ENCODE results near the gene LCLAT1.

LCLAT1 gene

DNA sequence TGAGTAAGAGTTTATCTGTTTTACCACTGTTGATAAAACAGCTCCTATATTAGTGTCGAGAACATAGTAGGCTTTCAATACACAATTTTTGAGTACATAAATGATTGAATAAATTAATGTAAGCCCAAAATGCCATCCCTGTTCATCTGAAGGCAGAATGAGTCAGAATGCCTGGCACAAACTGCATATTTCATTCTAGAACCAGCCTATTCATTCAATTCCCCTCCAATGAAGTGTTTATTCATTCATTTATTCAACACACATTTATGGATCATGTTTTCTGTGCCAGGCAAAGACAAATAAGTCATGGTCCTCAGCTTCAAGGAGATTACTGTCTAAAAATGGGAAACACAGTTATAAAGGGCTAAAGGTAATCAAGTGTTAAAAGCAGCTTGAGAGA lies 22.8 kb upstream of the LCLAT1 start:
- no peak for DNase-seq

DNA sequence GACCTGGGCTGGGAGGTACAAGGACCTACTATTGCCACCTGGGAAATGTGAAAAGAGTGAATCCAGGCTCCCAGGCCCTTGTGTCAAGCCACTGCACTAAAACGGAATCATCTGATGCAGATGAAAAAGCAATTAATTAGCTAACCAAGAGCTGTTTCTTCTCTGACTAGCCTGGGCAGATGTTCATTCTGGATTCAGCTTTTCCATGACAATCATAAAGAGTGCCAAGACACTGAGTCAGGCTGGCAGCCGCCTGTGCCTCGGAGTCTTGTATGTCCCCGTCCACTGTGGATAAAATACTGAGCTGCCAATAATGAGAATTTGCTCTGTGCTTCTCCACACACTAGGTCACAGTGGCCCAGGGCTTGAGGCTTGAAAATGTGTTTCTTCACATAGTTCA lies 21.7 kb upstream of the LCLAT1 start:
- DNase-seq: no peak

DNA sequence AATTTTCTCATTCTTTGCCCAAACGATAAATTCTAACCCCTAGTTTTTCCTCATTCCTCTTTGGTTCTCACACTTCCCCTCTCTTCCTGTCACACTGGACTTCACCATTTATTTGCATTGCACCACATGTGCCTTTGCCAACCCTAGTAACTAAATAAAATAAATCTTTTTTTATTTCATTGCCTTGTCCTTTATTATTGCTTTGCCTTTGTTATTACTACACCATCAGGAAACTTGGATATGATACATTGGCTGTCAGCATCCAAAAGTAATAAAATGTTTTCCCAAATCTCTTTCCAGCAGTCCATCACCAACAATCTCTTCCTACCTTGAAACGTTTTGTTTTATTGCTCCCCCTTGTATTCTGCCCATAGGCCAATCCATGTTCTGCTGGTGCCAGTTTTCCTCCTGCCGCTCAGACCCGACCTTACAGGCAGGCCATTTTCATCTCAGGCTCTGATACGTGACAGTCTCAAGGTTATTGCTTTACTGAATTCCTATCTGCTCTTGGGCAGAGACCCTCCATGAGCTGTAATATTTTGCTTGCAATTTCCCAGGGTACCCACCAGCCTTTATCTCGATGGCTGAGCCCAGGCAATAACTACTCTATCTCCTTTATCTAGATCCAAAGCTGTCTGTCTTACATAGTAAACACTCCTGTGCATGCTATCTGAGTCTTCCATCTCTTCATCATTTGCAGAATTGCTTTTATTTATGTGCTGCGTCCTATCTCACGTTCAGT lies 19.3 kb upstream of the LCLAT1 start:
- DNase-seq: no peak

DNA sequence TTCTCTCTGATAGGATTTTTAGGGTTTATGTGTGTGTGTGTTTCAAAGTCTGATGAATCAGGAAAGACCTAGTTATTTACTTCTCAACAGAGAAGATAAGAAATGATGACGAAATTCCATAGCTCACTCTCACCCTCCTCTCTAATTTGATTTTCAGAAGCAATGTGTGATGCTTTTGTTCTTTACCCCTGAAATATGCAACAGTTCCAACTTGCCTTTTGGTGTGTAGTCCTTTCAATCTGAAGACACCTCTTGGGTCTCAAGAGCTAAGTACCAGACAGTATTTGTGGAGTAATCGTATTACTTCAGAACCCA lies 18.7 kb upstream of the LCLAT1 start:
- no peak for DNase-seq

DNA sequence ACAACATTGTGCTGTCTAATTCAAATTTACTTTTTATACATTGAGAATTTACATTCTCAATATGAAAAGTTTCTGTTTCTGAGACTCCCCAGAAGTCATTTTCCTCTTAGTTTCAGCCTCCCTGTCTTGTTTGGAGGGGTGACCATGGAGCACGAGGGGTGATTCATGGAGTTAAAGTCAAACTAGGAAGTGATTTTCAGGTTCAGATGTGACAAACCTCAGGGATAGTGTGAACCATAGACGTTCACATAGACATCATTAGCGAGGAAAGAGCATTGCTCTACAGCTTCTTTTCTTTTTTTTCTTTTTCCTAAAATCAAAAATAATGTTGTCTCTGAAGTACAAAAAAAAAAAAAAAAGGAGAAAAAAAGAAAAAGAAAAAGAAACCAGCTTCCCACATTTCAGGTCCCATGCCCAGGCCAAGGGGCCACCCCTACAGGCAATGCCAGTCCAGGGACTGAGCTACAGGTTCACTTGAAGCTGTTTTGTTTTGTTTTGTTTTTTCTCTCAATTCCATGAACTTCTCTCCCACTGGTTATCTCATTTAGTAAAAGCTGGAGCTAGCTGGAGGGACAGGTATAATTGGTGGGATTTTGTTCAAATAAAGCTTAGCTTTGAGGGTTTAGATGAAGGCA lies 18.1 kb upstream of the LCLAT1 start:
- no peak for DNase-seq

DNA sequence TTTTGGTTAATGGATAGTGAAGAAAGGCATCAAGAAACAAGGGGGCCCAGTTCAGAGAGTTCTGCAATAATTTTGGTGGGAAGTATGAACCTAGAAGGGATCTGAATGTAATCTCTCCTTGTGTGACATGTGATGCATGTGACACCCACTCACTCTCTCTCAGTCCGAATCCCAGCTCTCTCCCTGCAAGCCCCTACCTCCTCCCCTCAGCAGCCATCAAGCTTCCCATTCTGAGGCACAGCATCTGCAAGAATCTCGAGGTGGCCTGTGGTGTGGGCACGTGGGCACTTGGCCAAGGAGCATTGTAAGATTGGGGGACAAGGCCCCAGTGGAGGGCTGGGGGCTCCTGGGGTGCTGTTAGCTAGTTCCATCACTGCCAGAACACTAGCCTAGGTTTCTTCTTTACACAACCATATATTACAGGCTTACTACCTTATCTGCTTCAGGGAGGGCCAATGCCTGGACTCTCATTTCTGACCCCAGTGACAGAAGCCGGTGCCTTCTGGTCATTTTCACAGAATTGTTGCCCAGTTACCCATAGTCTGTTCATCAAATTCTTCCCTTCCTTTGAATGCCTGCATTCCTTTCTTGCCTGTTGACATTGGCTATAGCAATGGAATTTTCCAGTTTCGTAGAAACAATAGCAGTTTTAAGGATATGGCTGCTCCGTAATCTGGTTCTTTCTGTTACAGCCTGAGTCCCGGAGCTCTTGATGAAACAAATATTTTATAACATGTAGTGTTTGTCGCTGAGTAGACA lies 13.3 kb upstream of the LCLAT1 start:
- DNase-seq: no peak

DNA sequence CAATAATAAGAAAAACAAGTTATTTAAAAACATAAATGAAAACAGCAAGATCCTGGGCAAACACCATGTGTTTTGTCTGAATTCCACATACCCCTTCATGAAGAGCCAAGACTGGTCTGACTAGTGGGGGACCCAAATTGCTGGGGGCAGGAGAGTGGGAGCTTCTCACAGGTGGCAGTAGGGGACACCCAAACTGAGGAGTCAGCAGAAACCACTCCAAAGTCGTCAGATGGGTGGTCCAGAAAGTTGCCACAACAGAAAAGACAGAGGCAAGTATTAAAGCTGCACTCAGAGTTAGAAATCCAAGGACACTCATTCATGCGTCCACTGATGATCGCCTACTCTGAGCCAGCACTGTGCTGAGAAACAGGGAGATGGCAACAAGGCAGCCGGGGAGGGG lies 12.3 kb upstream of the LCLAT1 start:
- no peak for DNase-seq

DNA sequence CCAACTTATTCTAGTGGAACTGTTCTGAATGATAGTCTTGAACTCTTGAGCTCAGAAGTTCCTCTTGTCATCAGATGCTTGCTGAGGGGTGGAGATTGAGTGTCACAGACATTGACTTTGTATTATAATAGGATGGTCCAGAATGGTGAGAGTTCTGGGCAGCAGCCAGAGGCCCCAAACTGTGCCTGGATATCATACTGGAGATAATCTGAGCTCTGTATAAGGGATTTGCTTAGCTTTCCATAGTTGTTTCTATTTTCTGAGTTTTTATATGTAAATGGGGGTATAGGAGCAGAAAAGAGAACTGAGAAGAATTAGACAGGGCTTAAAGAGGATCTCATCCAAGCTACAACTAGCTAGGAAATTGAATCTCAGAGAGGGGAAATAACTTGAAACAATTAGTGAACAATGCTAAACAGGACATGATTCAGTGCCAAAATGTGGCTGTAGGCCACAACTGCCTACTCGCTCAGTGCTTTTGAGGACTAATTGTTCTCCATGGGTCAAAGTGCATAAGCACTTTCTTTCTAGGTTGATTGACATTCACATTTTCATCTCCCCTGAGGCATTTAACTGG lies 10.1 kb upstream of the LCLAT1 start:
- DNase-seq: no peak

DNA sequence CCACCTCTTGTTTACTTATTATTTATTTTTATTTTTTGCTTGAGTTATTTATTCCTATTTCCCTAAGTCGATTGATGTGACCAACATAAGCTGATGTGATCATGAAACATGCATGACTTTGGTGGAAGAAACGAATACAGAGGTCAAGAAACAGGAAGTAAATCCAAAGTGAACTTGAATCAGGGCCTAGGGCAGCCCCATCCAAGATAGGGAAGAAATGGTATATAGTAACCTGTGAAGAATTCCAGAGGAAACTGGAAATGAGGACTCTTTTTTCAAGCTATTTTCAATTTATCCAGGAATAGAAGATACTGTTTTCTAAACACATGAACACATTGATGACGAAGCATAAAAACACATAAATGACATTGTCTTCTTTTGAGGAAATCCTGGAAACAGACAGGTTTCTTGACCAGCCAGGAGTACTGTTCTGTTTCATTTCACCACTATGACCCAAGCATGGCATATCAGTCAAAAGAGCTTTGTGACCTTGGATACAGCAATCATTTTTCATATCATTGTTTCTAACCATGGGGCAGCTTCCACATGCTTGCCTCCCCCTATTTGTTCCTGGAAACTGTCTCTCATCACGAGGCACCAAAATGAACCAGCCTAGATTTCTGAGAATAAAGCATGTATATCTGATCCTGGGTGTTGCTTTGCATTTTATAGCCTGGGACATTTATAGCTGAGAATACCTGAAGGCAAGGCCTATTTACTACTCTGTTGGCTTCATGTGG lies 9.1 kb upstream of the LCLAT1 start:
- DNase-seq: peak; percentile 78

DNA sequence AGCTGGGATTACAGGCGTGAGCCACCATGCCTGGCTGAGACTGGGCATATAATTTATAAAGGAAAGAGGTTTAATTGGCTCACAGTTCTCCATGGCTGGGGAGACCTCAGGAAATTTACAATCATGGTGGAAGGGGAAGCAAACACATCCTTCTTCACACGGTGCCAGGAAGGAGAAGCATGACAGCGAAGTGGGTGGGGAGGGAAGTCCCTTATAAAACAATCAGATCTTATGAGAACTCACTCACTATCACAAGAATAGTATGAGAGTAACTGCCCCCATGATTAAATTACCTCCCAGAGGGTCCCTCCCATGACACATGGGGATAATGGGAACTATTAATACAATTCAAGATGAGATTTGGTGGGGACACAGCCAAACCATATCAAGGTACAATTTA lies 7.8 kb upstream of the LCLAT1 start:
- DNase-seq: no peak

DNA sequence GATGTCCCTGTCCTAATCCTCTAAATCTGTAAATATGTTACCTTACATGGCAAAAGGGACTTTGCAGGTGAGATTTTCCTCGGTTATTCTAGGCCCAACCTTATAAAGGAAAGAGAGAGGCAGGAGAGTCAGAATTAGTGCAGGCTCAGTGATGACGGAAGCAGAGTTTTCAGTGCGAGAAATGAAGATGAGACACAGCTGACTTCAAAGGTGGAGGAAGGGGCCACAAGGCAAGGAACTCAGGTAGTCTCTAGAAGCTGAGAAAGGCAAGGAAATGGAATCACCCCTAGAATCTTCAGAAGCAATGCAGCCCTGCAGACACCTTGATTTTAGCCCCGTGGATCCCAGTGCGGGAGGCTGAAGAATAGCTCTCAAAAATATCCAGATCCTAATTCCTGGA lies 7.2 kb upstream of the LCLAT1 start:
- DNase-seq: no peak

DNA sequence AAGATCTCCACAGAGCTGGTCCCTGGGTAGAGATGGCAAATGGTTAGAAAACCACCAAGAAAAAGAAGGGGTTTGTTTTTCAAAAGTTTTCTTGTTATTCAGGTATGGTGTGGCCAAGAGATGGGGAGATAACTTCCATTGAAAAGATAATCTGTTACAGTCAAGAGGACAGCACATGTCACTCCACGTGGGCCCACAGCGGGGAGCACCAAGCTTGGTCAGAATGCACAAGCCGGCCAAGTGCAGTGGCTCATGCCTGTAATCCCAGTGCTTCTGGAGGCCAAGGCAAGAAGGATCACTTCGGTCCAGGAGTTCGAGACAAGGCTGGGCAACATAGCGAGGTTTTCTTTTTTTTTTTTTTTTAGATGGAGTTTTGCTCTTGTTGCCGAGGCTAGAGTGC lies 6.0 kb upstream of the LCLAT1 start:
- DNase-seq: no peak

DNA sequence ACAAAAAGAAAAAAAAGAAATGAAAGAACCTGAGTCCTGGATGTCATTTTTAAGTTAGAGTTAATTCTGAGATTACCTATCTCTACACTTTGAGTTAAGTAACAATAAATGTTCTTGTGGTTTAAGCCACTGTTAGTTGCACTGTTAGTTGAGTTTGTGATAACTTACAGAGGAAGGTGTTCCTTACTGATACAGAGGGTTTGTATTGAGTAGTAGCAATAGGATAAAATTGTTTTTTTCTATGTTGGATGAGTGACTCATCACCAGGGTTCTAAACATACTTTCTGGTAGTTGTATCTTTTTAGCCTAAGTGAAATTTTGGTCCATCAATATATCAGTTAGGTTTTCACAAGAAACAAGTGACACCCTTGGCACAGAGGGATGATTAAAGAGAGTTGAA lies 4.0 kb upstream of the LCLAT1 start:
- peak; percentile 92 for DNase-seq

DNA sequence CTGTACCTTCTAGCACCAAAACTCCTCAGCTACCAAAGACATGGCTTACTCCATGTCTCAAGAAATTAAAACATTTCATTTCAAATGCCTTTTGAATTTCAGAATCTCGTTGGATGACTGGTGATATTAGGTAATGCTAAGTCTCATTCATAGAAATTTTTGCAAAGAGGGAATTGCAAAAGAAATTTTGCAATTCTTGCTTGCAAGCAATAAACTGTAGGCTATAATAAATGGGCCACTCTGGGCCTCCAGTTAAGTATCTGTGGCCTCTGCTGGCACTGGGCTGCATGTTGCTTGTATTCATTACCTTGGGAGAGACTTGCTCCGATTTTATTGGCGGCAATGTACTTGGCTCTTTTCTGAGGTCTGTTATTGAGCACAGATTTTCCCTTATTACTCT lies 2.8 kb upstream of the LCLAT1 start:
- DNase-seq: peak; percentile 22

DNA sequence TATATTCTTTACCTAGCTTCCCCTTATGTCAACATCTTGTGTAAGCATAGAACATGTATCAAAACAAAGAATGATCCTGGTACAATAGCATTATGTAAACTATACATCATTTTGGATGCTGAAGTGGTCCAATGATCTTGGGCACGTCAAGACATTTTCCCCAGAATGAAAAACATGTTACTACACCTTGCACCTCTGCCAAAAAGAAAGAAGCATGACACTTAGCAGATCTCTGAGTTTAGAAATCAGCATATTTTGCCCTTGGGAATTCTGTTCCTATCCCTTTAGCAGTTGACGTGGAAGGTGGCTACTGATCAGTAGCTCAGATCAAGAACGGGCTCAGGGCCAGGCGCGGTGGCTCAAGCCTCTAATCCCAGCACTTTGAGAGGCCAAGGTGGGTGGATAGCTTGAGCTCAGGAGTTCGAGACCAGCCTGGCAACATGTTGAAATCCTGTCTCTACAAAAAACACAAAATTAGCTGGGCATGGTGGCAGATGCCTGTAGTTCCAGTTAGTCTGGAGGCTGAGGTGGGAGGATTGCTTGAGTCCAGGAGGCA lies 1.7 kb upstream of the LCLAT1 start:
- DNase-seq: no peak

DNA sequence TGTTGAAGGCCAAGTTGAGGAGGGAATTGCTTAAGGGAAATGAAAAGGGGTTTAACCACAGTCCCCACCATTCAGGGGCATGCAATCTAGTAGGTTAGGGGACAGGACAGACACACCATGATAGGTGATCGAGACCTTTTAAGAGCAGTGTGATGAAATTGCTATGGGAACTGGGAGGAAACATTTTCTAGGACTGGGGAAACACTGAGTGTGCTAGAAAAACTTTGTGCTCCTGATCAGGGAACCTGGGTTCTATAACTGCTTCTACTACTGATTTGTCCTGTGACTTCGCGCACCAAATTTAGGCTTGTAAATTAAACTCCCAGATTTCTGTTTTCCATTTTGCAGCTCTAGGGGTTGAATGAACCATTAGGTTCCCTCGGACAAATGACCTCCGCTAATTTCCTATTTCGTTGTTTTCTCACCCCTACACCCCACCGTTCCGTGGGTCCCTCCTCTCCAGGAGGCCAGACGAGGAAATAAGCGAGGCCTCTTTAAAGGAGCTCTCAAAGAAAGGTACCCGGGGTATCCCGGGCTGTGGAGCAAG lies 371 bp upstream of the LCLAT1 start:
- peak; percentile 32 for DNase-seq

DNA sequence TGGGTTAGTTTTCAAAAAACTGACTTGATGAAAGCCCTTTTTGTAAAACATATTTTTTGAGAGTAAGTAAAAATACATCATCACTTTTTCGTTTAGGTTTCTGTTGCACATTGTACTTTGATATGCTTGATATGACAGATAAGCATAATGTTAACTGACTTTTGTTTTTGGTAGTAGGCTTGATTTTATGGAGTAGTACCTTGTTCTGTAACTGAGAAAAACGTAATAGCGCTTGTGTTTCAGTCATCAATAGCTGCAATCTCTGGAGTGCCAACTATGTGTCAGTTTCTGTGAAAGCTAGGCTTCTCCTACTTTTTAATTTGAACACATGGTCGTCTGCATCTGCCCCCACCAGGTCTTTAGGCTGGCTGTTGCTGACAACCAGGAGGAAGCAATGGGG lies 1.3 kb downstream of the LCLAT1 start:
- peak; percentile 38 for DNase-seq

DNA sequence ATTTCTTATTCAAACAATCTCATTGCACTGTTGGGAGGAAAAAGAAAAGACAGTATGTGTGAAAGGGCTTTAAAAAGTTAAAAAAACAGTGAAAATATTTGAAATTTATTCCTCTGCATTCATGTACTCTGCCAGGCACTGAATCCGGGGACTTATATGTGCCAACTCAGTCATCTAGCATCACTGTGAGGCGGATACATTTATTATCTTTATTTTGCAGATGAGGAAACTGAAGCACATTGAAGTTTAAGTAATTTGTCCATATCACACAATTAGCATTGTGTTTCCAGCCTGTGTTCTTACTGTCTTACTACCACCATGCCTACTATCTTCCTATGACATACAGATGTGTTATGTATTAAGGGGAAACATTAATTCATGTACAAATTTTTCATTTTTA lies 1.8 kb downstream of the LCLAT1 start:
- peak; percentile 86 for DNase-seq

DNA sequence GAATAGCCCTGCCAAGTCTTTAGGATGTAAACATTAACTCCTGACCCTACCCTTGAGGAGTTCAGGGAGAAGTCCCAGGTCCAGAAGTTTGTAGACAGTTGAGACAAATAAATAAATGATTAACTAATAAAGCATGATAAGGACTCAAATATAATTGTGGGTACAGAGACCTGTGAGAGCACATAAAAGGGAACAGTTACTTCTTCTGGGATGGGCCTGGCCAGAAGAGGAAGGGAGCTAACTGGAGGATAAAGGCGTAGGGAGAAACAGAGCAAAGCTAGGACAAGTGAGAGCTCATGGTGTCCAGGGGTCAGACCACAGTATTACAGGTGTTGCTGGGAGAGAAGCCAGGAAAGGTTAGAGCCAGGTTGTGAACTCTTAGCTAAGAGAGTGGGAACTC lies 3.0 kb downstream of the LCLAT1 start:
- DNase-seq: no peak

DNA sequence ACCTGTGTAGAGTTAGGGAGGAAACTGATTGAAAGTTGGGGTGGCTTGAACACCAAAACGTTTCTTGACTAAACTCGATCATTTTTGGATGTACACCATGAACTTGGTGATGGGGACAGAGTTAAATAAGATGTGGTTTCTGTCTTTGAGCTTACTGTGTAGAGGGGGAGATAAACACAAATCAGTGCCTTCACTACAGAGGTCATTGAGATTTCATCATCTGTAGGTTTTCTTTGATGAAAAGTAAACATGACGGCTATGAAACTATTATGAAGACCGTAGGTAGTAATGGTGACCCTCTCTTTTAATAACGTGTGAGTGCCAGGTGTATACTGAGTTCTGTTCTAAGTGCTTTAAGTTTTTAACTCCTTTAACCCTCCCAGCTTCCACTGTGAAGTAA lies 6.5 kb downstream of the LCLAT1 start:
- no peak for DNase-seq

DNA sequence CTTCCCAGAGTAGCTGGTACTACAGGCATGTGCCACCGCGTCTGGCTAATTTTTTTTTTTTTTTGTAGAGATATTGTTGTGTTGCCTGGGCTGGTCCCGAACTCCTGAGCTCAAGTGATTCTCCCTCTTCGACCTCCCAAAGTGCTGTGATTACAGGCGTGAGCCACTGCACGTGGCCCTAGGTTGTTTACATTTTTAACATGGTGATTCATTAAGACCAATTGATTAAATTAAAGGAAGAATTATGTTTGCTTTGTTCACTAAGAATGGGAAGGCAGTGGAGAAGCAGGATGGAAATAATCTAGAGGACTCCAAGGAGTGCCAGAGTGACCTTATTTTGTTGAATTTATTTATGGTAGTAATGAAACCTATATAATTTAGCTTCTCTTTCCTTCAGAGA lies 7.5 kb downstream of the LCLAT1 start:
- DNase-seq: no peak

DNA sequence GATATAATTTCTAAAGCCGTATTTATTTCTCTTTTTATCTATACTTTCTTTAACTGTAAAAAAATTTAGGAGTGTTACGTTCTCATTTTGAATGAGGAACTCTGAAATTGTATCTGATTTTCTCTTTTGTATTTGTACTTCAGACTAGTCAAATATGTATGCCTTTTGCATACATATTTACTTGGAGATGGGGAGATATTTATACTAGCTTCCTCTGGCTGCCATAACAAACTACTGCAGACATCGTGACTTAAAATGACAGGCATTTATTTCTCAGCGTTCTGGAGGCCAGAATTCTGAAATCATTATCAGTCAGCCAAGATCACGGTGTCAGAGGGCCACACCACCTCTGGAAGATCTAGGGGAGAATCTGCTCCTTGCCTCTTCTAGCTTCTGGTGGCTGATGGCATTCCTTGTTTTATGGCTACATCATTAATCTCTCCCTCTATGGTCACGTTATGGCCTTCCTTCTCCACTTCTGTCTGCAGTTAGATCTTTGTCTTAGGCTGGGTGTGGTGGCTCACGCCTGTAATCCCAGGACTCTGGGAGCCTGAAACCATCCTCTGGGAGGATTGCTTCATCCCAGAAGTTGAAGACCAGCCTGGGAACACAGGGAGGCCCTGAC lies 8.2 kb downstream of the LCLAT1 start:
- DNase-seq: no peak

Data from hematopoietic multipotent progenitor cell treated with erythropoietin and hydrocortisone succinate and interleukin-3 and kit ligand, for 6 days (in vitro differentiated cells).